Measurements from ENCODE around the gene PRKAR1B.

Gene PRKAR1B

DNA sequence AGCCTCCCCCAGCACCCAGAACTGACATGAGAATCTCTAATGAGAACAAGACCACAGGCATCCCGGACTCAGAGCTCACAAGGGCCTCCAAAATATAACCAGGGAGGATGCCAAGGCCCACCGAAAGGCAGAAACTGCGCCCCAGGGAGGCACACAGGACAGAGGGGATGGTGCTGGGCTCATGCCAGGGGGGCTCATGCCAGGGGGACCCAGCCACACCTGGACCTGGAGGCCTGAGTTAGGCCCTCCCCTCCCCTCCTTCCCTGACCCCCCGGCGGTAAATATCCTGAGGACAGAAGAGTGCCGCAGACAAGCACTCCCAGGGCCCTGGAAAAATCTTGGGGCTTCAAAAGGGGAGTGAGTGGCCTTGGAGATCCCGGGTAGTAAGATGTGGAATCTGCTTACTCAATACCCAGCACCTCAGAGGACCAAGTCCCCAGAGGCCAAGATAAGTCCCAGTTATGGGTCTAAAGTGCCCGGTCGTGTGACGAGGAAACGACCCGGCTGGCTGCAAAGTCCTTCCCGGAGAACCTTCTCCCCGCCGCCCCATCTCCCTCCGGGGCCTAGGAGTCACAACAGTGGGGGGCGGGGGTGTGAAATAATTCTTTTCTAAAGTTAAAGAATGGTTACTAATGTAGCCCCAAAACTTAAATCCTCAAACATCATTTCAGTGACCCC, 219.3 kb downstream of the PRKAR1B start:
- DNase-seq (ENCODE audit: low spot score) = no peak

DNA sequence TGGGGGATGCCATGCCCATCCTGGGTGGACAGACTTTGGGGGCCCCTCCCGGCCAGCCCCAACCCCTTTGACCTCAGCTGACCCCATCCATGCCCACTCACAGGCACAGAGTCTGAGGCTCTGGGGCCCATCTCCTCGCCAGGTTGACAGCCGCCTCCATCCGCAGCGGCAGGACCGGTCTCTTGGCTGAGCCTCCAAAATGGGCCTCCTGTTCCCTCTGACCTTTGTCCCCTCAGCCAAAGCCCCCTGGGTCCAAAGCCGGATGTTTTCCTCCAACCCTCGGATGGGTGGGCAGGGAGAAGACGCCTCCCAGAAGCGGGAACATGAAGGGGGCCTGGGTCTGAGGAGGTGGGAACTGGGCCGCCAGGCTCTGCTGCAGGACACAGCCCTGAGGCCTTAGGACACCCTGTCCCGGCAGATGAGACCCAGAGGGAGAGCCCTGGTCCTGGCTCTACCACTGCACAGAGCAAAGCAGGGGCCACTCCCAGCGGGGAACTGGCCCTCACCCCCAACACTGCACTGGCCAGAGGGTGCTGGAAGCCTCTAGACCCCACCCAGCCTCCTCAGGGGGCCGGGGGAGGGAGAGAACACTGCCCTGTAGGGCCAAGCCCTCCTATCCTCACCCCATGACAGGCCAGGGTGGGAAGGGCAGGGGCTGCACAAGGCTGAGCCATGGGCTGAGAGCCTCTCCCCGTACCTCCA, 220.0 kb downstream of the PRKAR1B start:
- DNase-seq (ENCODE audit: low spot score) = no peak

DNA sequence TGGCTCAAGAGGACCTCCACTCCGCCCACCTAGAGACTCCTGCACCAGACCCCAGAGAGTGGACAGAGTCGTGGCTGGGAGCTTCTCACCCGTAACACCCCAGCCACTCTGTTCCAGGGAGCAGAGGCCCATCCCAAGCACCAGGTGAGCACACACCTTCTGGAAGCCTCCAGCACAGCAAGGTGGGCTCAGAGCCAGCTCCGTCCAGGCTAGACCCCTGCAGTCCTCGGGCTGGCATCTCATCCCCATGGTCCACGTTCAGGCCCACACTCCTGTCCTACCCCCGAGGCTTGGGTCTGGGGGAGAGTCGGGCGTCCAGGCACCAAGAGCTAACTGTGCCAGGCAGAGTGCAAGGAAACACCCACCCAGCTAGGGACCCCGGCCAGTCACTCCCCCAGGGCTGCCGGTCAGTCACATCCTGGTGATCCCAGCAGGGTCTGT, 220.7 kb downstream of the PRKAR1B start:
- no peak for DNase-seq (ENCODE audit: low spot score)

DNA sequence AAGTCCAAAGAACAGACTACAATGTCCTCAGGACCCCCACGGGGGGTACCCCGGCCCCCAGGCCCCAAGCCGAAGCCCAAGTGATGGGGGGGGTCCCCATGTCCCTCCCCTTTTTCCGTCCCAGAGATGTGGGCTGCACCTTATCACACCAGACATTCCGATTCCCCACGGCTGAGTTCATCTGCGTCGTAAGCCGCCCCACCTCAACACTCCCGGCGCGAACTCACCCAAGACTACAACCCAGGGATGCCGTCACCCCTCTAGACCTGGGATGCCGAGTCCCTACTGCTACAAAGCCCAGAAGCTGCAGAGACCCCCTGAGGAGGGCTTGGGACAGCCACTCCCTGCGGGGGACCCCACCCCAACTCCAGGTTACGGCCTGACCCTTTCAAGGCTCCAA, 221.9 kb downstream of the PRKAR1B start:
- DNase-seq (ENCODE audit: low spot score) = no peak

DNA sequence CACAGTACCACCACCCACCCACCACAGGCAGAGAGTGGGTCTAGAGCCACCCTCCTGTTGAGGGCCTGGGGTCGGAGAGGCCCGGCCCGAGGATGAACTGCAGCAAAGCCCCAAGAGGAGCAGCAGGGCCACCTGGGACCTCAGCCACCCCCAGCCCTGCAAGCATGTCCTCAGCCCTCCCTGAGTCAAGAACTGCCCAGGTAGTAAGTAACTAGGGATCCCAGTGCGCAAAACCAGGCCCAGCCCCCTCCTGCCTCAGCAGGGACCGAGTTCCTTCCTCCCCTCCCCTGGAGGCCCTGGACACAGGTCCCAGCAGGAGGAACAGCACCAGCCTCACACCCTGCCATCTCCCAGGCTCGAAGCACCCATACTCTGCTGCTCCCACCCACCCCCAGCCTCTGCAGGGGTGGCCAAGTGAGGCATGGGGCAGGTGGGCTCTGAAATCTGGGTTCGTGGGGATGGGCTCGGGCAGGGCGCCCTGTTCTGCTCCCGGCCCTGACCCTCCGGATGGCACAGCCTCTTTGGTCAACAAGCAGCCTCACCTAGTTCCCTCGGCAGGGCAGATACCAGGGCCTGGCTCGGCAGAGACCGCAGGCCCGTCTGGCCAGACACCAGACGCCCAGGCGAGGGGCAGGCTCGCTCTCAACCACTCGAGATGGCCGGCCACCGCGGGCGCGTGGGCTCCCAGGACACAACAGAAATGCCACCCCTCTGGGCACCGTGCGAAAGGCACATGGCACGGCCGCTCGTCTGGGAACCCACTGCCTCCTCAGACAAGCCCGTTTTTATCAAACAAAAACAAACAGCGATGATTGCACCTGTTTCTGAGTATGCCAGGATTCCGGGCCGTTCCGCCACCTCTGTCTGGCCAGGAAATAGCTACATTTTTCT, 222.6 kb downstream of the PRKAR1B start:
- DNase-seq (ENCODE audit: low spot score) = no peak

DNA sequence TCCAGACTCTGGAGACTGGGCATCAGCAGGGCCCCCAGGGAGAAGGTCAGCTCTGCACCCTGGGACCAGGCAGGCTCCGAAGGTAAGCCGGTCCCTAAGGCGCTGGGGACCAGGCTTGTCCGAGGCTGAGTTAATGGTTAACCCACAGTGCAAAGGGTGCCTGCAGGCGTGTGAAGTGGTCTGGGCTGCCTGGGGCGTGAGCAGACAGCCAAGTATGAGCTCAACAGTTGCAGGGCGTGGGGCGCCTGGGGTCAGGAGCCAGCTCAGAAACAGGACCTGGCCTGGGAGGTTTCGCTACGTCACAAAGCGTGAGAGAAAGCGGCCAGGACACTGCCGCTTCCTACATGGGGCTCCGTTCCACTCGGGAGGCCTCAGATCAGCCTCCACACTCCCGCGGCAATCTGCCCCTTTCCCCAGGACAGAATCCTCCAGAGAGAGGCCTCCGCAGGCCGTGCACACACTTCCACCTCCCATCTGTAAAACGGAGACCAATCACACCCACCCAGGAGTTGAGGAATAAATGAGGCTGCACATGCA, 223.4 kb downstream of the PRKAR1B start:
- peak; percentile 99 for DNase-seq (ENCODE audit: low spot score)

DNA sequence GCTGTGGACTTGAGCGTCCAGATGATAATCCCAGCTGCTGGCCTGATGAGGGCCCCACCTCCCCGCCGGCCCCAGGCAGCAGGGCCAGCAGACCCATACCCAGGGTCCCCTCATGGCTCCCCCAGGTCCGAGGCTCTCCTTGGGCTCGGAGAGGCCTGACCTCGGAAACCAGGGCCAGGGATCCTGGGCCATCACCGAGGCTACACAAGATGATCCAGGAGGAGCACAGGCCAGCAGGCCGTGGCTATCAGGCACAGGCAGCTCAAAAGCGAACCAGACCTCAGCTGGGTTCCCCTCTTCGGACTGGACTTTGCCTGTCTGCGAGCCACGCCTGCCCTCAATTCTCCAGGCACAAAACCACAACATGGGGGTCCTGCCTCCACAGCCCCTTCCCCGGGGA, 224.8 kb downstream of the PRKAR1B start:
- no peak for DNase-seq (ENCODE audit: low spot score)

DNA sequence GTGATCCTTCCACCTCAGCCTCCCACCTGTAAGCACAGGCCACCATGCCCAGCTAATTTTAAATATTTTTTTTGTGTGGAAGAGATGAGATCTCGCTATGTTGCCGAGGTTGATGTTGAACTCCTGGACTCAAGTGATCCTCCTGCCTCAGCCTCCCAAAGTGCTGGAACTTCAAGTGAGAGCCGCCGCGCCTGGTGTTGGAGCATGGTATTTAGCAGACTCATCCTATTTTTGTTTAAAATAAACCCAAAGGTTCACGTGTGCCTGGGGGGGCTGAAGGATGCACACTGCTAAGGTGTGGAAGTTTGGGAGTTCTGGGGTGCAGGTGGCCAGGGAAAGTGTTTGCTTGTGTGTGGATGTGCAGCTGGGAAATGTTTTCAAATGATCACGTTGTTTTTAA, 225.6 kb downstream of the PRKAR1B start:
- no peak for DNase-seq (ENCODE audit: low spot score)

DNA sequence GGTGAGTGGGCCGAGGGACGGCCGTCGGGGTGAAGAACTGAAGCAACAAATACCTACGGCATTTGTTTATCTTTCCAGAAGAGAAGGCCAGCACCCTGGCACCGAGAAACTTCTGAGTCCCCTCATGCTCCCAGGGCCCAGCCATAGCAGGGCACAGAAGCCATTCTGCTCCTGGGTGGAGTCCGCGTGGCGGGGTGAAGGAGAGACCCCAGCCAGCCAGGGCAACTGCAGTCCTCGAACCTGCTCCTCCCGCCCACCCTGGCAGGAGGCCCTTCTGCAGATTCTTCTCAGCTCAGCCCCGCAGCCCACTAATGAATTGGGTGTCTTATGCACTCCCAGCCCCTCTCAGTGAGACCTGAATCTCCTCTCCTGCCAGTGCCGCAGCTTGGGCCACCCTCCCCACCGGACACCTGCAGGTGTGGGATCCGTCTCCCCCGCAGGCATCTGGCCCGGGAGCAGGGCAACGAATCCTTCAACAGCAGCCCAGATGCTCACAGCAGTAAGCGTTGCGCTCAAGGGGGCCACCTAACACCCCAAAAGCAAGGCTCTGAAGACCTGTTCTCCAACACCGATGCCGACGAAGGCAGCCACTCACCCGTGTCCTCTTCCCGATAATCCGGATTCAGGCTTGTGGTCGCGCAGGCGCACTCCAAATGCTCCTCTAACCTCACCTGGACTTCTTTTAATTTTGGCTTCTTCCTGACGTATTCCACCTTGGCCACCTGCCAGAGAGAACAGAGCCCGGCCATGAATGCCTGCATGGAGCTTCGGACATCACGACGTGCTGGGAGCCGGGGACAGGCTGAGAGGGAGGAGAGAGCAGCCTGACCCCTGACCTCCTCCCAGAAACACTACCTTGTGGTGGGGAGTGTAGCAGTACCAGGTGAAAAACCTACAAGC, 226.3 kb downstream of the PRKAR1B start:
- no peak for DNase-seq (ENCODE audit: low spot score)

DNA sequence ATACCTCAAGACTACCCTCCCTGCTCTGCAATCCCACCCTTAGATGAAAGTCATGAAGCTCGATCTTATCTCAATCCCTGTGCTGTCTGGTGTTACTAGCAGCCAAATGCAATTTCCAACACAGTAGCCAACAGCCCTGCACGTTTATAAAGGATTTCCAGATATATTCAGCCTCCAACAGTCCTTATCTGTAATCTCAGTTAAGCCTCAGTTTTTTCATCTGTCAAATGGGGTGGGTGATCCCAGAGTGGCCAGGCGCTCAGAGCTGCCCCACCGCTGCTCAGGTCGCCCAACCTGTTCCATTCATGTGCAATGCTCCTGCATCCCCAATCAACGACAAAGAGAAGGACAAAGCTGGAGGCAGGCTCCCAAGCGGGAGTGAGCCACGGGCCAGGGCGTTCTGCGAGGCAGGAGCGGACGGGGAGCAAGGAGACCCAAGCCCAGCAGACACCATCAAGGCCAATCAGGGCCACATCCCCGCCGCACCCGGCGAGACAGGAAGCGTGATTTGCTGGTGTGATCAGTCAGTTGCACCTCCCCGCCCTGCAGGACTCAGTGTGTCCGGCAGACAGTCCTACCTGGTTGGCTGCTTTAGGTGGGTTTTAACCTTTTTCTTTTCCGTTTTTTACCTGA, 227.1 kb downstream of the PRKAR1B start:
- DNase-seq (ENCODE audit: low spot score) = no peak

All from HuH-7.5 (cell line).